Stomach (tissue), 9 donors: Measurements from ENCODE around the gene PRRT1B. TPM values are rescaled to one million over a fixed set of nuclear protein-coding genes. Genes with fewer than 3 reads are reported as not detected.

Experiments
- DNase-seq, 2 donors: peaks; one replicate each; pipeline versions ENCODE4 v3.0.0 to v3.0.0-alpha.2; 2013 to 2019
- H3K27ac ChIP-seq, 5 donors: fragments of 200-600 bp in 4 of 5; sonication (generic) in 4 of 5; one replicate each; pipeline ENCODE4 v1.5.1; 2013 to 2019; ENCODE audit warnings: mild to moderate bottlenecking in 1 of 5, moderate library complexity in 1 of 5
- H3K27me3 ChIP-seq, 3 donors: fragments of 200-600 bp; sonication (generic); one replicate each; pipeline ENCODE4 v1.5.1; 2017 to 2019; ENCODE audit warnings: mixed run types in 1 of 3
- H3K36me3 ChIP-seq, 4 donors: fragments of 200-600 bp; sonication (generic); 1 replicate in 3 of 4; 2 replicates in 1 of 4; pipeline ENCODE4 v1.5.1; 2016 to 2019
- H3K4me1 ChIP-seq, 4 donors: fragments of 200-600 bp; sonication (generic); one replicate each; pipeline ENCODE4 v1.5.1; 2016 to 2019
- H3K4me3 ChIP-seq, 4 donors: fragments of 200-600 bp; sonication (generic) in 3 of 4; one replicate each; pipeline ENCODE4 v1.5.1; 2016 to 2019; ENCODE audit warnings: mild to moderate bottlenecking in 1 of 4
- H3K9me3 ChIP-seq, 4 donors: fragments of 200-600 bp; sonication (generic); one replicate each; pipeline ENCODE4 v1.5.1; 2016 to 2019
- EP300 ChIP-seq: sonication (generic); formaldehyde crosslinking; IDR thresholded peaks from one replicate; pipeline ENCODE4 v1.6.1; 2017; ENCODE audit warnings: antibody characterized with exemption
- POLR2A ChIP-seq, 4 donors: fragments of 450-650 bp; IDR thresholded peaks; one replicate each; pipeline ENCODE4 v1.6.1; 2016; ENCODE audit warnings: antibody characterized with exemption in 4 of 4, control low read depth in 2 of 4, mild to moderate bottlenecking in 1 of 4, moderate library complexity in 1 of 4
- POLR2AphosphoS5 ChIP-seq, 3 donors: sonication (generic); formaldehyde crosslinking; IDR thresholded peaks; one replicate each; pipeline ENCODE4 v1.6.1; 2016; ENCODE audit warnings: antibody characterized with exemption in 3 of 3
- WGBS, 5 donors: extraction: QIAGEN DNeasy Blood & Tissue Kit in 3 of 5; methylation state at CpG; one replicate each; pipeline versions ENCODE4 v1.1.5 to v1.1.7; 2013 to 2018; 5-methylcytosine and 5-hydroxymethylcytosine counted together
- intact Hi-C: fragments of 100-400 bp; cut with DNase I; formaldehyde crosslinking; loops from one replicate; pipeline ENCODE4 v1.15.1; 2023; ENCODE audit warnings: low total_unique reads
- polyA plus RNA-seq, 3 donors: library from polyadenylated mRNA; stranded (reverse); fragments of 200-250 nt; gene quantifications; one replicate each; pipeline ENCODE4 v1.2.3, GENCODE V29; 2013
- total RNA-seq, 5 donors: library from RNA; depleted of rRNA; stranded (reverse); fragments of >200 nt; gene quantifications; one replicate each; pipeline versions ENCODE4 v1.1.0 to v1.2.3, GENCODE V29; 2014 to 2016
- TF ChIP-seq, protein P1 (sequence below), 7 experiments: fragments of 450-650 bp in 4 of 7; fragments of 200-600 bp in 3 of 7; sonication (generic) in 3 of 7; IDR thresholded peaks; one replicate each; pipeline ENCODE4 v1.5.1; 2016 to 2019; ENCODE audit warnings: antibody characterized with exemption in 7 of 7, control low read depth in 2 of 7, mild to moderate bottlenecking in 1 of 7
- donor health status: healthy with polysubstance abuse.
- donor health status: Bipolar disorder and iron deficiency.
- donor health status: healthy.

PRRT1B gene
- total and polyA plus RNA-seq, 8 donors: 0.48 to 10.9 (median 1.6) TPM; not detected in 2

- no peak for DNase-seq
- peaks cover 0 to 4% (median 2%) of the 10 kb centered on the region in 4 donors for H3K4me1 ChIP-seq
- no peaks in the 10 kb centered on the region for H3K9me3 ChIP-seq
- no peak overlapping the region for H3K27ac ChIP-seq
- H3K4me3 ChIP-seq: no peak overlapping the region
- peaks cover 0 to 81% (median 30%) of the 10 kb centered on the region in 3 donors for H3K27me3 ChIP-seq
- TF ChIP-seq POLR2A (IDR thresholded peaks at IDR 0.05) (no peak), POLR2AphosphoS5 (IDR thresholded peaks at IDR 0.05) (no peak), EP300 (no peak)
- TF ChIP-seq, protein P1, sequence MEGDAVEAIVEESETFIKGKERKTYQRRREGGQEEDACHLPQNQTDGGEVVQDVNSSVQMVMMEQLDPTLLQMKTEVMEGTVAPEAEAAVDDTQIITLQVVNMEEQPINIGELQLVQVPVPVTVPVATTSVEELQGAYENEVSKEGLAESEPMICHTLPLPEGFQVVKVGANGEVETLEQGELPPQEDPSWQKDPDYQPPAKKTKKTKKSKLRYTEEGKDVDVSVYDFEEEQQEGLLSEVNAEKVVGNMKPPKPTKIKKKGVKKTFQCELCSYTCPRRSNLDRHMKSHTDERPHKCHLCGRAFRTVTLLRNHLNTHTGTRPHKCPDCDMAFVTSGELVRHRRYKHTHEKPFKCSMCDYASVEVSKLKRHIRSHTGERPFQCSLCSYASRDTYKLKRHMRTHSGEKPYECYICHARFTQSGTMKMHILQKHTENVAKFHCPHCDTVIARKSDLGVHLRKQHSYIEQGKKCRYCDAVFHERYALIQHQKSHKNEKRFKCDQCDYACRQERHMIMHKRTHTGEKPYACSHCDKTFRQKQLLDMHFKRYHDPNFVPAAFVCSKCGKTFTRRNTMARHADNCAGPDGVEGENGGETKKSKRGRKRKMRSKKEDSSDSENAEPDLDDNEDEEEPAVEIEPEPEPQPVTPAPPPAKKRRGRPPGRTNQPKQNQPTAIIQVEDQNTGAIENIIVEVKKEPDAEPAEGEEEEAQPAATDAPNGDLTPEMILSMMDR (IDR thresholded peaks at IDR 0.05): no peak
- intact Hi-C loops: no loop called here
- WGBS, 5 donors: 75 to 96% (median 84%) methylated on average over 6 of the region's 6 CpGs
- H3K36me3 ChIP-seq: peaks cover 0 to 10% (median 0%) of the 10 kb centered on the region in 4 donors
Measured at GRCh38 chr9:131552030-131552429, 6.7 kb downstream of the PRRT1B start.

GRCh38 chr9:131554087-131554842 lies 8.9 kb downstream of the PRRT1B start:
- H3K9me3 ChIP-seq: no peaks in the 10 kb centered on the region
- no peak overlapping the region for H3K27ac ChIP-seq
- H3K4me1 ChIP-seq: no peaks in the 10 kb centered on the region
- intact Hi-C loops: no loop called here
- no peak for TF ChIP-seq POLR2AphosphoS5 (IDR thresholded peaks at IDR 0.05)
- TF ChIP-seq EP300: no peak
- no peak for TF ChIP-seq POLR2A (IDR thresholded peaks at IDR 0.05)
- TF ChIP-seq, protein P1 (IDR thresholded peaks at IDR 0.05): no peak
- peaks cover 0 to 65% (median 30%) of the 10 kb centered on the region in 3 donors for H3K27me3 ChIP-seq
- no peak overlapping the region for H3K4me3 ChIP-seq
- peaks cover 0 to 12% (median 5%) of the 10 kb centered on the region in 4 donors for H3K36me3 ChIP-seq
- DNase-seq: no peak
- WGBS, 5 donors: 40 to 74% (median 62%) methylated on average over 18 to 60 of the region's 60 CpGs

- Histone ChIP-seq H3K36me3 (peaks cover 0 to 12% (median 5%) of the 10 kb centered on the region in 4 donors), H3K4me1 (no peaks in the 10 kb centered on the region), H3K27ac (no peak overlapping the region), H3K4me3 (no peak overlapping the region), H3K27me3 (peaks cover 0 to 58% (median 30%) of the 10 kb centered on the region in 3 donors), H3K9me3 (no peaks in the 10 kb centered on the region)
- intact Hi-C loops: no loop called here
- no peak for TF ChIP-seq POLR2AphosphoS5 (IDR thresholded peaks at IDR 0.05)
- TF ChIP-seq EP300: no peak
- no peak for TF ChIP-seq POLR2A (IDR thresholded peaks at IDR 0.05)
- TF ChIP-seq, protein P1 (IDR thresholded peaks at IDR 0.05): no peak
- DNase-seq: no peak
- 60 to 75% (median 71%) methylated on average over 20 to 54 of the region's 54 CpGs for whole genome bisulfite sequencing, 5 donors
Measured at GRCh38 chr9:131554843-131555351, 9.6 kb downstream of the PRRT1B start.

DNA sequence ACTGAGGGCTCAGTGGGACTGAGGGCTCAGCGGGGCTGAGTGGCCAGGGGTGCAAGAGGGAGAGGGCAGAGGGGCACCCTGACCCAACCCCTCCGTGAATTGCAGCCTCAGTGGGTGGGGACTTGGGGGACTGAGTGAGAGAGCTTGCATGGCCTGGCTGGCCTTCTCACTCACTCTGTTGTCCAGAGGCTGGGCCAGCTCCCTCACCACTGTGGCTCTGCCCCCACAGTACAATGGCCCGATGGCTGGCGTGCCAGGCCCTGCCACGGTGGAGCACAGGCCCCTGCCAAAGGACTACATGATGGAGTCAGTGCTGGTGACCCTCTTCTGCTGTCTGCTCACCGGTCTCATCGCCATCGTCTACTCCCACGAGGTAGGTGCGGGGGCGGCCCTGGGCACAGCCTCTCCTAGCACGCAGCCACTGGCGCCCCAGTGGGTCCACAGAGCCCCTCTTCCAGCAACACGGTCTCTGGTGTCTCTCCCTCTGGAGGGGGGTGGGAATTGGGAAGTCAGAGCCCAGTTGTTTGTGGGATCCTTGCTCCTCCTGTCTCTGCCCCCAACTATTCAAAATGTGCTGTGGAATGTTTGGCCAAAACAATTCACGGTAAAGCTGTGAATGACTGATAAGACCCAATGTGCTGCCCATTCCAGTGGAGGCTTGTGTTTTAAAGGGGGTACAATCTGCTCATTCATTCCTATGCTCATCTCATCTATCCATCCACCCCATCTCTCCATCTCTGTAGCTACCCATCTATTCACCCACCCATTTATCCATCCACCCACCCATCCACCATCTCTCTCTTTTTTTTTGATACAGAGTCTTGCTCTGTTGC lies 10.7 kb downstream of the PRRT1B start:
- peaks cover 0 to 58% (median 30%) of the 10 kb centered on the region in 3 donors for H3K27me3 ChIP-seq
- intact Hi-C loops: no loop called here
- H3K4me3 ChIP-seq: no peak overlapping the region
- no peaks in the 10 kb centered on the region for H3K9me3 ChIP-seq
- peaks cover 0 to 12% (median 5%) of the 10 kb centered on the region in 4 donors for H3K36me3 ChIP-seq
- DNase-seq: no peak
- TF ChIP-seq EP300: no peak
- TF ChIP-seq POLR2AphosphoS5 (IDR thresholded peaks at IDR 0.05): no peak
- TF ChIP-seq, protein P1 (IDR thresholded peaks at IDR 0.05): no peak
- TF ChIP-seq POLR2A (IDR thresholded peaks at IDR 0.05): no peak
- no peak overlapping the region for H3K27ac ChIP-seq
- 89 to 93% (median 90%) methylated on average over 15 of the region's 15 CpGs for WGBS, 5 donors
- no peaks in the 10 kb centered on the region for H3K4me1 ChIP-seq
